ENCODE measurements around the gene DSCAML1. TPM values are rescaled to one million over a fixed set of nuclear protein-coding genes. Genes with fewer than 3 reads are reported as not detected.

The DSCAML1 gene
- total and polyA plus RNA-seq, 7 donors: 0.04 to 0.52 (median 0.06) TPM

DNA sequence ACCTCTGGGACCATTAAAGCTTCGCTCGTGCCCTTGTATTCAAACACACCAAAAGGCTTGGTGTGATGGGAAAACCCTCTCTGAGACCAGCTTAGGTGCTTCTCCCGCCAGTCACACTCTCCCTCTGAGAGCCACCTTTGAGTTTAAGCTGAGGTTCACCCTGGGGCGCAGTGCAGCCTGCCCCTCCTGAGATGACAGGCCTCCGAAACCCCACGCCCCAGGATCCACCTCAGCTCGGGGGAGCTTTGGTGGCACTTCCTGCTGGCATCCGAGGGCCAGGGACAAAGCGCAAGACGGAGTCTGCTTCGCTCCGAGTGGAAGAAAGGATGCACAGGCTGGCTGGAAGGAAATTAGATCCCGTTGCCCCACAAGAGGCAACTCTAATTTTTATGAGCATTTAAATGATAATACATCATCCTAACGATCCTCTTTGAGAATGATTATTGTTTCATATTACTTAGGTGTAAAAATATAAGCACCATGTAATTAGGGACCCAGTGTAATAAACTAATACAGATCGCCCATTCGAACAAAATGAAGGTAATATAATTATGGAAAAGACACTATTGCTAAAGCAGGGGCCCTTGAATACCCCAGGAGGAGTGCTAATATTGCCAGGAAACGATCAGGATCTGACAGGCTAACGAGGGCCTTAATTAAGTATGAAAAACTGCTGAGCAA lies 334.7 kb downstream of the DSCAML1 start:
- WGBS, 3 donors: 77 to 79% (median 78%) methylated on average over 18 of the region's 18 CpGs
- Histone ChIP-seq H3K4me1 (no peaks in the 10 kb centered on the region), H3K27ac (no peak overlapping the region), H3K27me3 (ENCODE audit: insufficient read depth in 3 of 3, low read length in 2 of 3) (peaks cover 0 to 10% (median 2%) of the 10 kb centered on the region in 3 donors), H3K4me3 (no peak overlapping the region), H3K36me3 (ENCODE audit: insufficient read depth in 1 of 2, low read depth in 1 of 2) (no peaks in the 10 kb centered on the region), H3K9me3 (no peaks in the 10 kb centered on the region)
- no peak for DNase-seq
- TF ChIP-seq CTCF (IDR thresholded peaks at IDR 0.05): no peak
- intact Hi-C loops (cut with DNase I): no loop called here
- ATAC-seq: no peak

GRCh38 chr11:117461396-117462182 lies 335.4 kb downstream of the DSCAML1 start:
- Histone ChIP-seq H3K27me3 (ENCODE audit: insufficient read depth in 3 of 3, low read length in 2 of 3) (peaks cover 0 to 10% (median 2%) of the 10 kb centered on the region in 3 donors), H3K4me1 (no peaks in the 10 kb centered on the region), H3K27ac (no peak overlapping the region), H3K4me3 (no peak overlapping the region), H3K36me3 (ENCODE audit: insufficient read depth in 1 of 2, low read depth in 1 of 2) (no peaks in the 10 kb centered on the region), H3K9me3 (no peaks in the 10 kb centered on the region)
- intact Hi-C loops (cut with DNase I): no loop called here
- DNase-seq (no peak), ATAC-seq (no peak)
- no peak for TF ChIP-seq CTCF (IDR thresholded peaks at IDR 0.05)
- 89 to 90% (median 89%) methylated on average over 15 to 16 of the region's 16 CpGs for WGBS, 3 donors

DNA sequence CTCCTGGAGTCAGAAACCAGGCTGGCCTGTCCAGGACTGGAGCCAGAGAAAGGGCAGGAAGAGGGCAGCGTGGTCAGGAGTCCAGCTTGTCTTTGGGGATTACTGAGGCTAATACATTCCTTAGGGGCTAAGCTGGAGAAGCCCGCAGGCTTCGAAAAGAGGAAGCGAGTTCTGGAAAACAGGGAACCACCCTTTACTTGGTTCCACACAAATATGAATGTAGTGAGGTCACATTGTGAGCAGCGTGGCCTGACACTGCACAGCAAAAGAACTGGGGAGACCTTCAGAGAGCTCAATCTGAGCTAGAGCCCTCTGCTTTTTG lies 337.1 kb downstream of the DSCAML1 start:
- H3K4me3 ChIP-seq: no peak overlapping the region
- no peaks in the 10 kb centered on the region for H3K9me3 ChIP-seq
- TF ChIP-seq CTCF (IDR thresholded peaks at IDR 0.05): no peak
- 77 to 89% (median 87%) methylated on average over 5 of the region's 5 CpGs for WGBS, 3 donors
- ATAC-seq: no peak
- intact Hi-C loops (cut with DNase I): no loop called here
- H3K27me3 ChIP-seq (ENCODE audit: insufficient read depth in 3 of 3, low read length in 2 of 3): peaks cover 0 to 10% (median 2%) of the 10 kb centered on the region in 3 donors
- DNase-seq: no peak
- no peaks in the 10 kb centered on the region for H3K36me3 ChIP-seq (ENCODE audit: insufficient read depth in 1 of 2, low read depth in 1 of 2)
- no peaks in the 10 kb centered on the region for H3K4me1 ChIP-seq
- no peak overlapping the region for H3K27ac ChIP-seq

GRCh38 chr11:117459123-117459978 lies 337.7 kb downstream of the DSCAML1 start:
- ATAC-seq (no peak), DNase-seq (no peak)
- intact Hi-C loops (cut with DNase I): no loop called here
- Histone ChIP-seq H3K9me3 (no peaks in the 10 kb centered on the region), H3K27ac (no peak overlapping the region), H3K4me1 (no peaks in the 10 kb centered on the region), H3K27me3 (ENCODE audit: insufficient read depth in 3 of 3, low read length in 2 of 3) (peaks cover 0 to 10% (median 2%) of the 10 kb centered on the region in 3 donors), H3K4me3 (no peak overlapping the region), H3K36me3 (ENCODE audit: insufficient read depth in 1 of 2, low read depth in 1 of 2) (no peaks in the 10 kb centered on the region)
- TF ChIP-seq CTCF (IDR thresholded peaks at IDR 0.05): no peak
- 71 to 77% (median 73%) methylated on average over 16 of the region's 16 CpGs for WGBS, 3 donors

All from psoas muscle (tissue), 8 donors.